OCI-LY7 (cell line): Measurements from ENCODE around the gene CCDC178. TPM values are rescaled to one million over a fixed set of nuclear protein-coding genes. Genes with fewer than 3 reads are reported as not detected.

ENCODE experiments used
- BruUV-seq: library from RNA; stranded (reverse); fragments of 400-500 nt; replicated peaks from 2 replicates; lab custom pipeline; 2021; lab: Mats Ljungman, UMichigan
- CTCF ChIA-PET: fragments of 300-600 bp; sonication (Branson Sonifier 250); formaldehyde crosslinking; loops from one replicate; lab custom pipeline; 2022; ENCODE audit warnings: antibody characterized with exemption; ENCODE audit not compliant: unreplicated experiment; lab: Charles Lee
- POLR2A ChIA-PET: fragments of 300-600 bp; sonication (Branson Sonifier 250); formaldehyde crosslinking; loops from one replicate; lab custom pipeline; 2022; ENCODE audit warnings: antibody characterized with exemption; lab: Charles Lee
- DNase-seq: peaks from one replicate; pipeline ENCODE4 v3.0.0-alpha.2; 2015; ENCODE audit warnings: low spot score
- H2AFZ ChIP-seq: fragments of 200-600 bp; sonication (generic), shearing (Covaris generic); 2 replicates; pipeline ENCODE4 v1.6.1; 2014; ENCODE audit warnings: mild to moderate bottlenecking, antibody characterized with exemption, low read length, moderate library complexity
- H3K27ac ChIP-seq: fragments of 200-600 bp; sonication (generic); 2 replicates; pipeline ENCODE4 v1.5.1; 2014; ENCODE audit warnings: mixed run types, low read depth, mild to moderate bottlenecking, moderate library complexity, low read length, inconsistent platforms; ENCODE audit not compliant: poor library complexity, severe bottlenecking
- H3K36me3 ChIP-seq: fragments of 200-600 bp; sonication (generic); 2 replicates; pipeline ENCODE4 v1.6.1; 2014; ENCODE audit warnings: mild to moderate bottlenecking, antibody characterized with exemption, low read length, moderate library complexity, mixed read lengths; ENCODE audit not compliant: insufficient read depth
- H3K4me1 ChIP-seq: fragments of 200-600 bp; sonication (generic); 2 replicates; pipeline ENCODE4 v1.5.1; 2014; ENCODE audit warnings: mild to moderate bottlenecking, low read length; ENCODE audit not compliant: insufficient read depth, poor library complexity, severe bottlenecking
- H3K4me2 ChIP-seq: fragments of 200-600 bp; sonication (generic); 2 replicates; pipeline ENCODE4 v1.6.1; 2014; ENCODE audit warnings: mild to moderate bottlenecking, low read length
- H3K4me3 ChIP-seq: fragments of 200-600 bp; sonication (generic); 2 replicates; pipeline ENCODE4 v1.5.1; 2014; ENCODE audit warnings: mild to moderate bottlenecking, low read depth, low read length; ENCODE audit not compliant: poor library complexity, severe bottlenecking
- H3K79me2 ChIP-seq: fragments of 200-600 bp; sonication (generic); 2 replicates; pipeline ENCODE4 v1.6.1; 2016; ENCODE audit warnings: low read depth, mild to moderate bottlenecking, low read length, moderate library complexity, mixed read lengths; ENCODE audit not compliant: insufficient read depth
- H3K9me2 ChIP-seq: fragments of 200-600 bp; sonication (generic); 2 replicates; pipeline ENCODE4 v1.6.1; 2016; ENCODE audit warnings: mild to moderate bottlenecking, low read length, mixed read lengths; ENCODE audit not compliant: insufficient read depth
- H3K9me3 ChIP-seq: fragments of 200-600 bp; sonication (generic); 2 replicates; pipeline ENCODE4 v1.6.1; 2014; ENCODE audit warnings: mild to moderate bottlenecking, mixed run types, low read length, mixed read lengths
- H4K20me1 ChIP-seq: fragments of 200-600 bp; sonication (generic); 2 replicates; pipeline ENCODE4 v1.6.1; 2014; ENCODE audit warnings: mild to moderate bottlenecking, antibody characterized with exemption, low read length, moderate library complexity, mixed read lengths; ENCODE audit not compliant: insufficient read depth
- CTCF ChIP-seq: fragments of 200-600 bp; sonication (generic); conservative IDR thresholded peaks from 2 replicates; pipeline ENCODE4 v1.5.1; 2014; ENCODE audit warnings: mild to moderate bottlenecking, antibody characterized with exemption, low read length, moderate library complexity, mixed read lengths
- EZH2phosphoT487 ChIP-seq: fragments of 200-600 bp; sonication (generic); IDR thresholded peaks from 2 replicates; pipeline ENCODE4 v1.6.1; 2018; ENCODE audit warnings: low read depth, borderline replicate concordance, mild to moderate bottlenecking, mixed run types, antibody characterized with exemption, low read length, moderate library complexity, mixed read lengths
- intact Hi-C: fragments of 100-400 bp; cut with micrococcal nuclease; formaldehyde crosslinking; loops from one replicate; pipeline ENCODE4 v1.10.0; 2022; ENCODE audit not compliant: unreplicated experiment
- total RNA-seq, 2 experiments: library from RNA; depleted of rRNA in 1 of 2; stranded (reverse); fragments of >200 nt in 1 of 2; shearing (Covaris generic) in 1 of 2; gene quantifications; 2 replicates each; pipeline ENCODE4 v1.2.3, GENCODE V29; 2014 to 2022

Gene CCDC178
- total RNA-seq, 2 experiments from 2014 or later = not detected

- Histone ChIP-seq H3K4me2 (peak overlapping the region; percentile 34; the same call in 1 of the 2 replicates), H3K79me2 (no peaks in the 10 kb centered on the region), H3K27ac (no peak overlapping the region), H3K4me3 (no peak overlapping the region), H3K36me3 (no peaks in the 10 kb centered on the region), H3K4me1 (peaks cover 20% of the 10 kb centered on the region), H3K9me2 (no peaks in the 10 kb centered on the region), H4K20me1 (no peaks in the 10 kb centered on the region), H3K9me3 (no peaks in the 10 kb centered on the region), H2AFZ (peak overlapping the region; percentile 86; the same call in 1 of the 2 replicates)
- CTCF ChIA-PET = no interaction called here
- intact Hi-C loops = loop anchor here (10.0 kb wide), 1 partner anchor 106 kb away; no protein-coding TSS in a partner anchor
- no TSS peak for BruUV-seq
- TF ChIP-seq CTCF (no peak), EZH2phosphoT487 (no peak)
- DNase-seq = no peak
- POLR2A ChIA-PET = interaction anchor here (1.0 to 1.5 kb wide), 4 partner anchors 9 to 180 kb away, joined by 3 to 4 read pairs (median 4); no protein-coding TSS in a partner anchor
These were observed 529.7 kb downstream of the CCDC178 start for GRCh38 chr18:32910694-32911296.

- POLR2A ChIA-PET = interaction anchor here (0.8 to 1.5 kb wide), 4 partner anchors 8 to 179 kb away, joined by 3 to 4 read pairs (median 4); no protein-coding TSS in a partner anchor
- H2AFZ ChIP-seq = peak overlapping the region; percentile 86
- H3K36me3 ChIP-seq = no peaks in the 10 kb centered on the region
- DNase-seq = peak; percentile 29
- H3K27ac ChIP-seq = no peak overlapping the region
- TF ChIP-seq CTCF (no peak), EZH2phosphoT487 (no peak)
- no peaks in the 10 kb centered on the region for H3K9me2 ChIP-seq
- H4K20me1 ChIP-seq = no peaks in the 10 kb centered on the region
- H3K4me2 ChIP-seq = peak overlapping the region; percentile 34
- H3K4me3 ChIP-seq = no peak overlapping the region
- H3K4me1 ChIP-seq = peaks cover 20% of the 10 kb centered on the region
- H3K9me3 ChIP-seq = no peaks in the 10 kb centered on the region
- BruUV-seq = no TSS peak
- H3K79me2 ChIP-seq = no peaks in the 10 kb centered on the region
- intact Hi-C loops = loop anchor here (10.0 kb wide), 1 partner anchor 105 kb away; no protein-coding TSS in a partner anchor
- CTCF ChIA-PET = no interaction called here
These were observed 530.5 kb downstream of the CCDC178 start for GRCh38 chr18:32909798-32910561.
